Kidney epithelial cell (primary cell): ENCODE measurements around the gene DMRTB1. TPM values are rescaled to one million over a fixed set of nuclear protein-coding genes. Genes with fewer than 3 reads are reported as not detected.

ENCODE experiments used
- DNase-seq: peaks from one replicate; pipeline ENCODE4 v3.0.0-alpha.2; 2010; ENCODE audit warnings: low read depth
- H3K27me3 ChIP-seq: 2 replicates; pipeline ENCODE4 v1.6.0; 2011; ENCODE audit warnings: low read length; ENCODE audit not compliant: control insufficient read depth, insufficient read depth
- H3K36me3 ChIP-seq: 2 replicates; pipeline ENCODE4 v1.5.1; 2011; ENCODE audit warnings: low read length; ENCODE audit not compliant: control insufficient read depth, insufficient read depth
- H3K4me3 ChIP-seq: 2 replicates; pipeline ENCODE4 v1.5.1; 2011; ENCODE audit warnings: low read depth, mild to moderate bottlenecking, control low read depth, low read length
- CTCF ChIP-seq: IDR thresholded peaks from 2 replicates; pipeline ENCODE4 v1.5.1; 2011; ENCODE audit warnings: mild to moderate bottlenecking, moderate library complexity, low read length, control low read depth, inconsistent platforms; ENCODE audit not compliant: insufficient read depth, poor library complexity, severe bottlenecking
- total RNA-seq: library from RNA; depleted of rRNA; stranded (reverse); fragments of >200 nt; gene quantifications from 2 replicates; pipeline ENCODE4 v1.2.3, GENCODE V29; 2015

The DMRTB1 gene
- total RNA-seq, 1 donor from 2014 or later, result not detected

DNA sequence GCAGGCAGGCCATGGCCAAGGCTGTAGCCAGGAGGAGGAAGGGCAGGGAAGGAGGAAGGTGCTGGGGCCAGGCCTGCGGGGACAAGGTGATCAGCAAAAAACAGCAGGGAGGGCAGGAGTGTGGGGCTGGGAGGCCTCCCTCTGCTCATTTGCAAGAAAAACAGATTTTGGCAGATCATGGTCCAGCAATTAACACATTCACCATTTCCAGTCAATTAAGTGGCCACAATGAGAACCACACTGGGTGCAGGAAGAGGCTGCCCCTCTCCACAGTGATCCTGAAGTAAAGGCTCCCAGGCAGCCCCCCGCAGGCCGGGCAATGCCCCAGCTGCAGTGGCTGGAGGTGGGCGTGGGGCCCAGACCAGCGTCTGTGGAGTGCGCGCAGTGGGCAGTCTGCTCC, 54.6 kb downstream of the DMRTB1 start:
- no peak overlapping the region for H3K4me3 ChIP-seq
- no peaks in the 10 kb centered on the region for H3K27me3 ChIP-seq
- H3K36me3 ChIP-seq, result no peaks in the 10 kb centered on the region
- TF ChIP-seq CTCF, result no peak
- no peak for DNase-seq

DNA sequence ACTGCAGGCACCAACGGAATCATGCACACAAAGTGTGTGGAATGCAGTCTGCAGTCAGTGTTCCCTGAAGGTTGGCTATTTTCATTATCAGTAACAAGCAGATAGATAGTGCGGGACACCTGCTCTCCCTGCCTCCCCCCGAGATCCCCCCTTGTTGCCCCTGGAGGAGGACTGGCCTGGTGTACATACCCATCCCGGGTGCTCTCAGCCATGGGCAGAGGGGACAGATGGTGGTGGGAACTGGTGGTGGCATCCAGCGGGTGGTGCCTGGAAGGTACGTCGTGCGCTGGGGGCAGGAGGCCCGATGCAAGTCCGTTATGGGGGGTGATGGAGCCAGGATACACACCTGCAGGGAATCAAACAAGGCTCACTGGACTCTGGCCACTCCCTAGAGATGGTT, 55.2 kb downstream of the DMRTB1 start:
- no peaks in the 10 kb centered on the region for H3K36me3 ChIP-seq
- no peaks in the 10 kb centered on the region for H3K27me3 ChIP-seq
- no peak for TF ChIP-seq CTCF
- no peak for DNase-seq
- H3K4me3 ChIP-seq, result no peak overlapping the region

DNA sequence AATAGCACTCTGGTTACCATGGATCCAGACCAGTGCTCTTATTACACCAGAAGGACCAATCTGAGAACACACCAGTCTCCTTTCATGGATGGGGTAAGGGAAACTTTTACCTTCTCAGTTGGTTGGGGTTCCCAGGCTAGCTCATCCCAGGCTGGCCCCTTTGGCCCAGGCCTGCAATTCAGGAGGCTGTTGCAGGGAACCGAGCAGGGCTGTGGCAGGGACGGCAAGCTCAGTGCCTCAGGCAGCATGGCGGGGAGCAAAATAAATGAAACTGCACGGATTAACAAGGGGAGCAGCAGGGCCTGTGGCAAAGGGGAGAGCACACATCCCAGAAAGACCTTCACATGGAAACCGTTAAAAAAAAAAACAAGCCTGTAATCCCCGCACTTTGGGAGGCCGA, 57.0 kb downstream of the DMRTB1 start:
- TF ChIP-seq CTCF, result no peak
- Histone ChIP-seq H3K36me3 (no peaks in the 10 kb centered on the region), H3K4me3 (no peak overlapping the region), H3K27me3 (no peaks in the 10 kb centered on the region)
- DNase-seq, result no peak

Other genes with a start within 250 kb of the DMRTB1 start
- 54.8 and 55.9 TPM in 2 replicates for gene CZIB, start 238.8 kb upstream of the DMRTB1 start, total RNA-seq
- gene MAGOH, start 220.9 kb upstream of the DMRTB1 start, total RNA-seq, result 28.1 and 42.4 TPM in 2 replicates
- gene LRP8, start 131.3 kb upstream of the DMRTB1 start, total RNA-seq, result 7.5 and 9.5 TPM in 2 replicates